GM19395 (cell line): Measurements from ENCODE around the gene PUS7.
A peak's percentile ranks its signal among the peaks of the same experiment; 100 is the strongest.
"Not testable (repeated sequence)": the region's sequence is repeated elsewhere in the genome, so short reads cannot be mapped to it uniquely, and the experiment has no call there.

Source experiments
- ATAC-seq: cut with Tn5 transposase; IDR thresholded peaks from one replicate; pipeline ENCODE4 v1.9.1; 2021; ENCODE audit warnings: mild to moderate bottlenecking, moderate library complexity; ENCODE audit not compliant: unreplicated experiment

PUS7 gene

DNA sequence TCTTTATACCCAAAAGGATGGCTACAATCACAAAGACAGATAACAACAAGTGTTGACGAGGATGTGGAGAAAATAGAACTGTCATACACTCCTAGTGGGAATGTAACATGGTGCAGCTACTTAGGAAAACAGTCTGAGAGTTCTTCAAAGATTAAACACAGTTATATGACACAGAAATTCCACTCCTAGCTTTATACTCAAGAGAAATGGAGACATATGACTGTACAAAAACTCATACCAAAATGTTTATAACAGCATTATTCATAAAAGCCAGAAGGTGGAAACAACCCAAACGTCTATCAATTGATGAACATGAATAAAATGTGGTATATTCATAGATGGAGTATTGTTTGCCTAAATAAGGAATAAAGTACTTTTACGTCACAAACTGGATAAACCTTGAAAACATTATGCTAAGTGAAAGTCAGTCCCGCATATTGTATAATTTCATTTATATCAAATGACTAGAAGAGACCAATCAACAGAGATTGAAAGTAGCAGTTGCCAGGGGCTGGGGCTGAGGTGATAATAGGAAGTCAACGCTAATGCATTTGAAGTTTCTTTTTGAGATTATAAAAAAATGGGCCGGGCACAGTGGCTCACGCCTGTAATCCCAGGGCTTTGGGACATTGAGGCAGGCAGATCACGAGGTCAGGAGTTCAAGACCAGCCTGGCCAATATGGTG is 71.8 kb downstream of the PUS7 start:
- ATAC-seq, result no peak

DNA sequence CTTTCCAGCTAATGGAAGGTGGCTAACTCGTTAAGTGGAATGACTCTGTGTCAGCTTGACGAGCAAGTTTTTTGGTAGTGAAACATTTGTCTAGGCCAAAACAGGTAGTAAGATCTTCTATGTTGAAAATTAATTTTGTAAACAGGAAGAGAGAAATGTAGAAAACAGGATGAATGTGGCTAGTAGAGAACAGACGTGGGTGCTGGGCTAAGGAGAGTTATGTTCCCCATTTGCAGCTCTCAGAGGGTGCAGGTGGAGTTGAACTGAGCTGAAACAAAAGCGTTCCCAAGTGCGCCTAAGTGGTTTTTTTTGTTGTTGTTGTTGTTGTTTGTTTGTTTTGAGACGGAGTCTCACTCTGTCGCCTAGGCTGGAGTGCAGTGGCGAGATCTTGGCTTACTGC is 73.9 kb downstream of the PUS7 start:
- peak; percentile 75 for ATAC-seq

DNA sequence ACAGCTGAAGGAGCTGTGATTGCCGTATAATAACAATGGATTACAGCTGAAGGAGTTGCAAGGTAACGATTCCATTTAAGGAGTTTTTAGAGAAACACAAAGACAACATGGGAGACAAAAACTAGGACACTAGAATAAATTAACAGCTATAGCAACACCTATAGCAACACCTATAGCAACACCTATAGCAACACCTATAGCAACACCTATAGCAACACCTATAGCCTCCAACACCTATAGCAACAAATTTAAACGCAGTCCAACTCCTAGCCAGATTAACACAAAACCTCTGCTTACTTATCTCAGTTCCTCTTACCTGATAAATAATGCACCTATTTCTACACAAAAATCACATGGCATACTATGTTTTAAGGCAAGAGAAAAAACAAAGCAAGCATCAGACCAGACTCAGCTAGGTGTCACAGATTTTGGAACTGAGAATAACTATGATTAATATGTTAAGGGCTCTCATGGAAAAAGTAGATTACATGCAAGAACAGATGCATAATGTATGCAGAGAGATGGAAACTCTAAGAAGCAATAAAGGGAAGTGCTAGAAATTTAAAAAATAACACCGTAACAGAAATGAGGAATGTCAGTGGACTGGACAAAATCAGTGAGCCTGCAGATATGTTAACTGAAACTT is 77.6 kb downstream of the PUS7 start:
- ATAC-seq, result no peak

DNA sequence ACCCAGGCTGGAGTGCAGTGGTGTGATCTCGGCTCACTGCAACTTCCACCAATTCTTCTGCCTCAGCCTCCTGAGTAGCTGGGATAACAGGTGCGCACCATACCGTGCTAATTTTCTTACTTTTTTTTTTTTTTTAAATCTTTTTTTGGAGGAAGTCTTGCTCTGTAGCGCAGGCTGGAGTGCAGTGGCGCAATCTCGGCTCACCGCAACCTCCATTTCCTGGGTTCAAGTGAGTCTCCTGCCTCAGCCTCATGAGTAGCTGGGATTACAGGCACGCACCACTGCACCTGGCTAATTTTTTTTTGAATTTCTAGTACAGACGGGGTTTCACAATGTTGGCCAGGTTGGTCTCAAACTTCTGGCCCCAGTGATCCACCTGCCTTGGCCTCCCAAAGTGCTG is 79.9 kb downstream of the PUS7 start:
- not testable (repeated sequence) for ATAC-seq

DNA sequence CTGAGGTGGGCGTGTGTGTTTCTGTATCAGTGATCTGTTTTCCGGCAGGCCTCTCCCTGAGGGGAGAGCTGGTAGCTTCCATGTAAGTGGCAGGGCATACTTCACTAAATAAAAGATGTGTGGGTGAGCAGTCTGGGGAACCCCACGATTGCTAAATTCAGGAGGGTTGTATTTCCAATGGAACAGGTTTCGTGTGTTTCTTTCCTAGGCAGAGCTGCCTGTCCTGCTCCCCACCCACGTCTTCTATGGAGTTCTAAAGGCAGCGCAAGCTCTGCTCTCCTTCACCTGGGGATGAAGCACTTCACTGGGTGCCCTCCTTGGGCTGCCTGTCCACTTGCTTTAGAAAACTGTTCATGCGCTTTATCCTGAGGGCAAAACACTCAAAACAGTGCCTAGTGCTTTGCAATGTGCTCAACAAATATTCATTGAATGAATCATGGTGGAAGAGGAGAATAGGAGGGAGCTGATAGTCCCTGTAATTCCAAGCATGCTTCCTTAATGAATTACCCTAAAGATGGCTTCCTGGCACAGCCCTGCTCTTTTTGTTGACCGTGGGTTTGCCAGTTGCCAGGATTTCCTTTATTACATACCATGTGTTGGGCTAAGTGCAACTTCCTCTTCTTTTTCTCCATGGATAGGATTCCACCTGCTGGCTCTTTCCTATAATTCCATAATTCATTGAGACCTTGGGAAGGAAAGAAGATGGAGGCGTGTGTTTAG is 82.7 kb downstream of the PUS7 start:
- ATAC-seq, result no peak

DNA sequence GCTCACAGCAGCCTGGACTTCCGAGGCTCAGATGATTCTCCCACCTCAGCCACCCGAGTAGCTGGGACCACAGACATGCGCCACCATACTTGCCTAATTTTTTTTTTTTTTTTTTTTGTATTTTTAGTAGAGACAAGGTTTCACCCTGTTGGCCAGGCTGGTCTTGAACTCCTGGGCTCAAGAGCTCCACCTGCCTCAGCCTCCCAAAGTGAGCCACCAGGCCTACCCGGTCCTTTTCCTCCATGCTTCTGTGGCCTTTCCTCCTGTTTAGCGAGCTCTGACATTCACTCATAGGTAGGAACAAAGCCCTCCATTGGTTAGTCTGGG is 83.3 kb downstream of the PUS7 start:
- ATAC-seq, result no peak

DNA sequence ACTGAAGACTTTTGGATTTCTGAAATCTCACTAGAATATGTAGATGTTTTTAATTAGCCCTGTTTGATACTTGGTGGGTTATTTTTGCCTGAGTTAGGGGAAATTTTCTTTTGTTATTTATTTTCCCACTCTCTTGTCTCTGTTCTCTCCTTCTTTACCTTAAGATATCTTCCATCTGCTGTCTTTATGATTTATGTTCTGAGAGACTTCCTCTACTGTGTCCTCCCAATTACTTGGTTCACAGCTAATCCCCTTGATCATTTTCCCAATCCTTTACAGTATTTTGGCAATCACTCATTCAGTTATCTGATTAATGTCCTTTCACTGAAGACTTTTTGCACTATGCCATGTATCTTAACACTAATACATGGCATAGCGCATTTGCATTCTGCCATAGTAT is 83.8 kb downstream of the PUS7 start:
- ATAC-seq, result no peak

DNA sequence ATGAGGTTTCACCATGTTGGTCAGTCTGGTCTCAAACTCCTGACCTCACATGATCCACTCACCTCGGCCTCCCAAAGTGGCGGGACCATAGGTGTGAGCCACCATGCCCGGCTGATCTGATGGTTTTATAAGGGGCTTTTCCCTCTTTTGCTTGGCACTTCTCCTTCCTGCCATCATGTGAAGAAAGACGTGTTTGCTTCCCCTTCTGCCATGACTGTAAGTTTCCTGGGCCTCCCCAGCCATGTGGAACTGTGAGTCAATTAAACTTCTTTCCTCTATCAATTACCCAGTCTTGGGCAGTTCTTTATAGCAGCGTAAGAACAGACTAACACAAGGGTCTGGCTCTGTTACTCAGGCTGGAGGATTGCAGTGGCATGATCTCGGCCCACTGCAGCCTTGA is 84.7 kb downstream of the PUS7 start:
- ATAC-seq, result not testable (repeated sequence)

DNA sequence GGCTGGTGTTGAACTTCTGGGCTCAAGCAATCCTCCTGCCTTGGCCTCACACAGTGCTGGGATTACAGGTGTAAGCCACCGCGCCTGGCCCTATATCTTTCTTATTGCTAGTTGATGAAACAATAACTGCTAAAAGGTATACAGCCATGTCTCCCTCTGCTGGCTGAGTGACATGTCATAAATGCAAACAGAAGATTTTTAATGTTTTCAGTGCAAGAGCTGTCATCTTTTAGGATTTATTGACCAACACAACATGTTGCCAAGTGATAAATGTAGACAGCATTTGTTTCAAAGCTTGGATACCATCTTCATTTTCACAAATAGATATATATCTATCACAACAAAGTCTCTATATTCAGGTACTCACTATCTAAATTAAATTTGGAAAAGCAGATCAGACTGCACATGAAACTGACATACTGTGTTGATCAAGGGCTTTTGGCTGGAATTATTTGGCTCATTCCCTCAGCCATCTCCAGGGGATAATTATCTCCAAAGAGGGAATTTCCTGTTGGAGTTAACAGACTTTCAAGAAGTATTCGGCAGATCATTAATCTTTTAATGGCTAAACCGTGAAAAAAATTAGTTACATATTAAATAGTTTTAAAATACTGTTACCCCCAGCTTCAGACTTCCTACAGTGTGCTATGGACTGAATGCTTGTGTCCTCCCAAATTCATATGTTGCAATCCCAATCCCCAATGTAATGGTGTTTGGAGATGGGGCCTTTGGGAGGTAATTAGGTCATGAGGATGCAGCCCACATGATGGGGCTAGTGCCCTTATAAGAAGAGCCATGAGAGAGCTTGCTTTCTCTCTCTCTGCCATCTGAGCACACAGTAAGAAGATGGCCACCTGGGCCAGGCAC is 92.1 kb downstream of the PUS7 start:
- ATAC-seq, result peak; percentile 71

DNA sequence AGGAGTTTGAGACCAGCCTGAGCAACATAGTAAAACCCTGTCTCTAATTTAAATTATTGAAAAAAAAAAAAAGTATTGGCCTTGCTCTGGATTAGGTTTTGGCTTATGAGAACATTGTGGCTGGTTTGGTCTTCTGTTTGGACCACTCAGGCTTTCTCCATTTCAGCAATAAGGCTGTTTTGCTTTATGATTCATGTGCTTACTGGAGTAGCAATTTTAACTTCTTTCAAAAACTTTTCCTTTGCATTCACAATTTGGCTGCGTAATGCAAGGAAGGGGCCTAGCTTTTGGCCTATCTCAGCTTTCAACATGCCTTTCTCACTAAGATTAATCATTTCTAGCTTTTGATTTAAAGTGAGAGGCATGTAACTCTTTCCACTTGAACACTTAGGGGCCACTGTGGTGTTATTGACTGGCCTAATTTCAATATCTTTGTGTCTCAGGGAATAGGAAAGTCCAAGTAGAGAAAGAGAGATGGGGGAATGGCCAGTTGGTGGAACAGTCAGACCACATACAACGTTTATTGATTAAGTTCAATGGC is 95.4 kb downstream of the PUS7 start:
- no peak for ATAC-seq

DNA sequence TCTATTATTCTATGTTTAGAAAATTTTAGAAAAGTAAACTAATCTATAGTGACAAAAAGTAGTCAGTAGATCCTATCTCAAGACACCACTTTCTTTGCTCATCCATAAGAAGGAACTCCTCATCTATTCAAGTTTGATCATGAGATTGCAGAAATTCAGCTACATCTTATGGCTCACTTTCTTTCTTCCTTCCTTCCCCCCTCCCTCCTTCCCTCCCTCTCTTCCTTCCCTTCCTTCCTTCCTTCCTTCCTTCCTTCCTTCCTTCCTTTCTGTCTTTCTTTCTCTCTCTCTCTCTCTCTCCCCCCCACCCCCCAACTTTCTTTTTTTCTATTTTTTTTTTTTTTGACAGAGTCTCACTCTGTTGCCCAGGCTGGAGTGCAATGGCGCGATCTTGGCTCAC is 98.1 kb downstream of the PUS7 start:
- ATAC-seq, result no peak

DNA sequence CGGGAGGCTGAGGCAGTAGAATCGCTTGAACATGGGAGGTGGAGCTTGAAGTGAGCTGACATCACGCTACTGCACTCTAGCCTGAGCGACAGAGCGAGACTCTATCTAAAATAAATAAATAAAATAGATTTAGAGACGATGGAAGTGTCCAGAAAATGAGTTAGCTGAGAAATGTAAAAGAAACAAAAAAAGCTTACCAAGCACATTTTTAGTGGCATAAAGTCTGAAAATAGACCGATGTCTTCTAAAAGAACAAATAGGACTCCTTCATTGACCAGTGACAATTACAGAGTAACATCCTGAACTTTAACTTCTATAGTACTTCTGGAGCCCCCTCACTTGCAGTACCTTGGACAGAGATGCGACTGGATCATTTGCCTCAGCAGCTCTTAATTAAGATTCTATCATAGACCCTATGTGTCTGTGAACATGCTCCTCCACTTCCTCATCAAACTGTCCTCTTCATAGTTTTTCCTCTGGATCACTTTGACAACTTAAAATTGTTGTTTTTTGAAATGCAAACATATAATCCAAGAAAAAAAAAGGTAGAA is 108.1 kb downstream of the PUS7 start:
- ATAC-seq, result no peak

DNA sequence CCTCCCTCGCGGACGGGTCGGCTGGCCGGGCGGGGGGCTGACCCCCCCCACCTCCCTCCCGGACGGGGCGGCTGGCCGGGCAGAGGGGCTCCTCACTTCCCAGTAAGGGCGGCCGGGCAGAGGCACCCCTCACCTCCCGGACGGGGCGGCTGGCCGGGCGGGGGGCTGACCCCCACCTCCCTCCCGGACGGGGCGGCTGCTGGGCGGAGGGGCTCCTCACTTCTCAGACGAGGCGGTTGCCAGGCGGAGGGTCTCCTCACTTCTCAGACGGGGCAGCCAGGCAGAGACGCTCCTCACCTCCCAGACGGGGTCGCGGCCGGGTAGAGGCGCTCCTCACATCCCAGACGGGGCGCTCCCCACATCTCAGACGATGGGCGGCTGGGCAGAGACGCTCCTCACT is 111.3 kb downstream of the PUS7 start:
- ATAC-seq, result not testable (repeated sequence)

DNA sequence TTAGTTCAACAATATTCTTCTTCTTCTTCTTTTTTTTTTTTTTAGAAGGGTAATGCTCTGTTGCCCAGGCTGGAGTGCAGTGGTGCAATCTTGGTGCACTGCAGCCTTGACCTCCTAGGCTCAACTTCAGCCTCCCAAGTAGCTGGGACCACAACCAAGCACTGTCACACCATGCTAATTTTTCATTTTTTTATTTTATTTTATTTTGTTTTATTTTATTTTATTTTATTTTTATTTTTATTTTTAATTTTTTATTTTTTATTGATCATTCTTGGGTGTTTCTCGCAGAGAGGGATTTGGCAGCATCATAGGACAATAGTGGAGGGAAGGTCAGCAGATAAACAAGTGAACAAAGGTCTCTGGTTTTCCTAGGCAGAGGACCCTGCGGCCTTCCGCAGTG is 112.3 kb downstream of the PUS7 start:
- ATAC-seq, result not testable (repeated sequence)

DNA sequence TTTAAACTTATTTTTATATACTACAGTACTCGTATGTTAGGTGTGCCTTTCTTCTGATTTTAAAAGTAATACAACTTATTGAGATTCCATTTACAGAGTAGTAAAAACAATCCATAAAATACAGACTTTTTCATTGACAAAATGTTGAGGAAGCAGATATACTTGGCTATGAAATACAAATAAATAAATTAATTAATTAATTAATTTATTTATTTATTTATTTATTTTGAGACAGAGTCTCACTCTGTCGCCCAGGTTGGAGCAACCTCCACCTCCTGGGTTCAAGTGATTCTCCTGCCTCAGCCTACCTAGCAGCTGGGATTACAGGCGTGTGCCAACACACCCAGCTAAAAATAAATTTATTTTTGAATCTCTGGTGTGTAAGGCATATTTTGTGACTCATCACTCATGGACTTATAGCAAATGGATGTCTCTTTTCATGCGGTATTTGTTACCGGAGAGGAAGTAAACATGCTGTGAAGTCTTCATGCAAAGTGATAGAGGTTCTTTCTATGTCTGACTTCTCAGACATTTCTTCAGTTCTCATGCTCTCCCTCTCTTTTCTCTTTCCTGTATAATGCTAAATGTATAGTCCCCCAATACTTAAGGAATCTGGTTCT is 113.2 kb downstream of the PUS7 start:
- no peak for ATAC-seq
